HUES64 (cell line): Measurements from ENCODE around the gene PGM5.
"Not testable (repeated sequence)": the region's sequence is repeated elsewhere in the genome, so short reads cannot be mapped to it uniquely, and the experiment has no call there.

Source experiments
- H3K27ac ChIP-seq: 2 replicates; pipeline ENCODE4 v1.7.0; 2013; ENCODE audit warnings: low read depth, low read length, inconsistent platforms
- H3K27me3 ChIP-seq: 2 replicates; pipeline ENCODE4 v1.6.1; 2013; ENCODE audit warnings: mild to moderate bottlenecking, low read length; ENCODE audit not compliant: insufficient read depth
- H3K36me3 ChIP-seq: 2 replicates; pipeline ENCODE4 v1.6.1; 2013; ENCODE audit warnings: mild to moderate bottlenecking, low read length; ENCODE audit not compliant: insufficient read depth
- H3K4me1 ChIP-seq: 2 replicates; pipeline ENCODE4 v1.6.1; 2013; ENCODE audit warnings: mild to moderate bottlenecking, low read length, moderate library complexity; ENCODE audit not compliant: insufficient read depth
- H3K4me3 ChIP-seq: 2 replicates; pipeline ENCODE4 v1.5.1; 2013; ENCODE audit warnings: mild to moderate bottlenecking, low read length, moderate library complexity
- H3K9ac ChIP-seq: 2 replicates; pipeline ENCODE4 v1.6.1; 2013; ENCODE audit warnings: mild to moderate bottlenecking, low read depth, low read length
- H3K9me3 ChIP-seq: 2 replicates; pipeline ENCODE4 v1.6.1; 2013; ENCODE audit warnings: low read depth, low read length; ENCODE audit not compliant: insufficient read depth
- WGBS: fragments of 150-250, 120-280 bp; methylation state at CpG from one replicate; pipeline ENCODE4 v1.1.7; 2013; ENCODE audit warnings: missing lambda C conversion rate; 5-methylcytosine and 5-hydroxymethylcytosine counted together

PGM5 gene

DNA sequence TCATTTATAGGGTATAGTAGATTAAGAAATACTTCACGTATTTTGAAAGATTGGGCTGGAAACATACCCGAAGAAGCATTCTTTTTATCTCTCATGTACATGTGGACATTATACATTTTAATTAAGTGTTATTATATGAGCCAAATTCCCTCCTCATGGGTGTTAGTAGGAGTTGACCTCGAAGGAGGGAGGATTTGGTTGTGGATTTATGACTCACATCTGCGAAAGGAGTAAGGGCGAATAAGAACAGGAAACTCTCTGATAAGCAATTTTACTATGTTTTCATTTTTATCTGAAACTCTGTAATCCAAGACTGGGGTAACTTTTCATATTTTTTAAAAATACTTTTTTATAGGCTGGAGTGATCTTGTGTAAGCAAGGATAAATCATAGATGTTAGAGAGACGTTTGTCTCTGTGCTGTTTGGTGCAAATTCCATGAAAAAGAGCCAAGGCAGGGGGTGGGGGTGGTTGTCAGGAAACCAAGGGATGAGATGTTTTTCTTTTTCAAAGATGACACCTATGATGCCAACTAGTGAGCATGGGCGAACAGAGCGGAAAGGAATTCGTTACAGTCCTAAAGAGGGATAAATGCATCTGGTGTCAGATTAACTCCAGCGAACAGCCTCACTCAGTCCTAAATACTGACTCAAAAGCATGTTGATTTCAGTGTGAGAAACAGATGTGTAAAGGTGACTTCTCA lies 19.6 kb upstream of the PGM5 start:
- H3K27ac ChIP-seq, H3K4me1 ChIP-seq, H3K27me3 ChIP-seq, H3K9me3 ChIP-seq, H3K36me3 ChIP-seq, H3K9ac ChIP-seq, H3K4me3 ChIP-seq: not testable (repeated sequence)
- no CpG with 5 or more reads among the region's 10 CpGs for WGBS

- H3K9ac ChIP-seq, H3K4me1 ChIP-seq, H3K9me3 ChIP-seq, H3K27me3 ChIP-seq, H3K36me3 ChIP-seq, H3K4me3 ChIP-seq, H3K27ac ChIP-seq: not testable (repeated sequence)
- WGBS, result 90% methylated on average over 6 of the region's 7 CpGs
Observed at GRCh38 chr9:68338000-68338399, 18.4 kb upstream of the PGM5 start.

DNA sequence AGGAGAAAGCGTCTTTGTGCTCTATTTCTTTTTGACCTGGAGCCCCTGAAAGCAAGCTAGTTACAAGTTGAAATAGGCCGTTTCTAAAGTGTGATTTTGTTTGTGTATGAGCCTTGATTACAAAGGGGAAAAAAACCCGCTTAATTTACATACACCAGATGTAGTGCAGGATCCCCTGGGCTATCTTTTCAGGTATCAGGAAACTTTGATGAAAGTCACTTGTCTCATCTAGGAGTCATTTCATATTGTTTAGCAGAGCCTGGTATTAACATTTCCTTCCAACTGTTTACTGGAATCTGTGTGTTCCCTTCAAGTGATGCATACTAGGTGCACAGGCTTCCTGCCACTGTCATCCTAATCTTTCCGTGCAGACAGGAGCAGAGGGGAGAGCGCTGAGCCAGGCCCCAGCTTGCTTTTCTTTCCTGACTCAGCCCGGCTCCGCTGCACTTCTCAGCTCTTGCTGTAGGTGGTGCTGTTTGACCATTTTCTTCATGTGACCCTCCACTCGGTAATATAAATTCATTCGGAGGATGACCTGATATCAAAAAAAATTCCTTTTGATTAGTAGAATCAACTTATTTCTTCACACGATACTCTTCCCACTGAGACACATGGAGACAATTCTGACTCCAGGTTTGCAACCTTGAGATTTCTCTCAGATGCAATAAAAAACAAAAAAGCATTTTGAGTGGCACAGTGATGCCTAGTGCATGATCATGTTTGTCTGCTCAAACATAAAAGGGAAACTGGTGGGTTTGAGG lies 14.0 kb upstream of the PGM5 start:
- not testable (repeated sequence) for H3K4me3 ChIP-seq, H3K36me3 ChIP-seq, H3K9me3 ChIP-seq, H3K9ac ChIP-seq, H3K4me1 ChIP-seq, H3K27ac ChIP-seq
- H3K27me3 ChIP-seq, result peaks cover 20% of the 10 kb centered on the region
- WGBS, result no CpG with 5 or more reads among the region's 10 CpGs

DNA sequence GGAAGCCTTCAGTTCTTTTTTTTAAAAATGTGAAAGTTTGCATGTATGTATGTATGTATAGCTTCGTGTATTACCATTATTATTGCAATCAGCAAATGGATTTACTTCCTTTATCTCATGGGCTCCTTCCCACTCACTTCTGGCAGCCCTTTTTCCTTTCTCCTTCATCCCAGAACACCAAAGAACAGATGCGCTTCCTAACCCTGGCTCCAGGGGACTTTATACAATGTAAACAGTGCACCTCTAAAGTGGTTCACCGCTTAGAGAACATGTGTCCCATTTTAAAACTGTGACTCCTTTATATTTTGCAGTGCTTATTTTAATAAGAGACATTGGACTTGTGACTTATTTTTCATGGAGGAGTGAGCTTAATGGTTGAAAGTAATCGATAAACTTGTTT lies 13.2 kb upstream of the PGM5 start:
- WGBS, result 89% methylated on average over 2 of the region's 4 CpGs
- not testable (repeated sequence) for H3K9ac ChIP-seq, H3K9me3 ChIP-seq, H3K4me1 ChIP-seq, H3K4me3 ChIP-seq, H3K27ac ChIP-seq, H3K36me3 ChIP-seq
- peaks cover 24% of the 10 kb centered on the region for H3K27me3 ChIP-seq

DNA sequence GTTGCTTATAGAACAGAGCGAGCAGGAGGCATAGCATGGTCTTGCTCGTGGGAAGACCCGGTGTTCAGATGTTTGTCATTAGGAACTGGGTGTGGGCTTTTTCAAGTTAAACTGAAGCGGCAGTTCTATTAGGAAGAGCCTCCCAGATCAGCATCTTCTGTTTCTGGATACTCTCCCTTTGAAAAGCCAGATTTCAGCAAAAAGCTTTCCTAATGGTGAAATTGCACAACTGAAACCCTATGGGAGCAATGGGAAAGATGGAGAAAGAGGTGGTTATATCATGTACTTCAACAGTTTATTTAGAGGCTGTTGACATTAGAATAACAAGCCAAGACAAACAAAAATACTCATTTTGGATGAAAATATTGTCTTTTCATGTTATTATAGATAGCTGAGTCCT lies 12.4 kb upstream of the PGM5 start:
- peaks cover 31% of the 10 kb centered on the region for H3K27me3 ChIP-seq
- H3K4me1 ChIP-seq, H3K9me3 ChIP-seq, H3K27ac ChIP-seq, H3K4me3 ChIP-seq, H3K36me3 ChIP-seq, H3K9ac ChIP-seq: not testable (repeated sequence)
- 61% methylated on average over 3 of the region's 4 CpGs for WGBS

GRCh38 chr9:68351689-68352088 lies 4.7 kb upstream of the PGM5 start:
- WGBS, result 89% methylated on average over 4 of the region's 4 CpGs
- not testable (repeated sequence) for H3K9ac ChIP-seq, H3K36me3 ChIP-seq, H3K27ac ChIP-seq, H3K4me1 ChIP-seq, H3K4me3 ChIP-seq, H3K9me3 ChIP-seq
- peaks cover 66% of the 10 kb centered on the region for H3K27me3 ChIP-seq

DNA sequence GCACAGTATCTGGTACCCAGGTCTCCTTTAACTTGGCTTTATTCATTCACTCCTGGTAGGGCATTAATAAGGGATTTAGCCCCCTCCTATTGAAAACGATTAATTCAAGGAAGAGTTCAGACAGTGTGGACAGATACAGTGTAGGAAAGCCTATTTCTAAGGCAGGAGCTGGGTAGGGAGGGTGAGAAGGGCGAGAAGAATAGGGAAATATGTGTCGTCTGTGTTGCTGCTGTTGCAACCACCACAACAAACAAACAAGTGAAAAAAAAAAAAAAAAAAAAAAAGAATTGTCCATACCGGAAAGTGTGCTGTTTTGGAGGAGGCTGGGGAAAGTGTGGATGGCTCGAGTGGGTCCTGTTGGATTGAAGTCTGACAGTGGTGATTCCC lies 425 bp upstream of the PGM5 start:
- not testable (repeated sequence) for H3K4me1 ChIP-seq, H3K27ac ChIP-seq, H3K4me3 ChIP-seq, H3K9me3 ChIP-seq, H3K9ac ChIP-seq, H3K36me3 ChIP-seq
- 53% methylated on average over 1 of the region's 5 CpGs for WGBS
- peaks cover 83% of the 10 kb centered on the region for H3K27me3 ChIP-seq

GRCh38 chr9:68357119-68357714 lies 806 bp downstream of the PGM5 start:
- not testable (repeated sequence) for H3K27ac ChIP-seq, H3K9ac ChIP-seq, H3K4me1 ChIP-seq, H3K36me3 ChIP-seq, H3K9me3 ChIP-seq
- peak overlapping the region; percentile 46 for H3K4me3 ChIP-seq
- H3K27me3 ChIP-seq, result peaks cover 76% of the 10 kb centered on the region
- 5% methylated on average over 42 of the region's 57 CpGs for WGBS

- not testable (repeated sequence) for H3K4me1 ChIP-seq, H3K9ac ChIP-seq, H3K9me3 ChIP-seq, H3K27ac ChIP-seq, H3K36me3 ChIP-seq, H3K4me3 ChIP-seq
- H3K27me3 ChIP-seq, result peaks cover 25% of the 10 kb centered on the region
- WGBS, result 47% methylated on average over 5 of the region's 10 CpGs
Observed at GRCh38 chr9:68366933-68367547, 10.6 kb downstream of the PGM5 start.

DNA sequence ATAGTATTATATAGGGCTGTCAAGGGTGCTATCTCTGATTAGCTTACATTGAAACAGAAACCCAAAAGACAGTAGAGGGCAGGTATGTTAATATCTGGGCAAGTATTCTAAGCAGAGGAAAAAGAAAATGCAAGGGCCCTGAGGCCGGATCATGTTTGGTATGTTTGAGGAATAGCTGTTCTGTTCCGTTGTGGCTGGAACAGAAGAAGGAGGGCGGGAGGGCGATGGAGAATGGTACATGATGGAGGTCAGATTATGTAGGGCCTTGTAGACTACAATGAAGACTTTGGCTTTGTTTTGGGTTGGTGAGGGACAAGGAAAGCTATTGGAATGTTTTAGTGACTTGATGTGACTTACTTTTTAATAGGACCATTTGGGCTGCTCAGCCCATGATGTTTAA lies 19.4 kb downstream of the PGM5 start:
- WGBS, result 85% methylated on average over 4 of the region's 4 CpGs
- H3K27ac ChIP-seq, result not testable (repeated sequence)

DNA sequence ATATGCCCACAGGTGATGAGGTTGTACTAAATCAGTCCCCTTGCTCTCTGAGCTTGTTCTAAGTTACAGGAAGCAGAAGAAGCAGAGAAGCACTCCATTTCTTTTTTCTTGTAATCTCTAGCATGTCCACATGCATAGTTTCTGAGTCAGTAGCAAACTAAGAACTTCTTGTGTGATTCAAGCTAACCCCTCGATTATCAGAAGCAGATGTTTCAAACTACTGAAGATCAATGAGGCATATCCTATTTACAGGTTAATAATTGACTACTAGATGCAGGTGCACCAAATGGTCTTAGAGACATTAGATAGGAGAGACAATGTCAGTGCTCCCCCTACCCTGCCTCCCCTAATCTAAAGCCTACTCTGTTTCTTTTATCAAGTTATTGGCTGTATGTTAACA lies 21.3 kb downstream of the PGM5 start:
- not testable (repeated sequence) for H3K9me3 ChIP-seq, H3K4me3 ChIP-seq, H3K27me3 ChIP-seq, H3K9ac ChIP-seq, H3K27ac ChIP-seq, H3K36me3 ChIP-seq, H3K4me1 ChIP-seq
- WGBS, result 78% methylated on average over 1 of the region's 1 CpG

More for the DNA sequence above, 19.4 kb downstream of the PGM5 start:
- not testable (repeated sequence) for H3K36me3 ChIP-seq, H3K9me3 ChIP-seq, H3K4me1 ChIP-seq, H3K9ac ChIP-seq, H3K4me3 ChIP-seq
- peaks cover 15% of the 10 kb centered on the region for H3K27me3 ChIP-seq
